Measurements from ENCODE around the gene SLC25A45. TPM values are rescaled to one million over a fixed set of nuclear protein-coding genes. Genes with fewer than 3 reads are reported as not detected.

The SLC25A45 gene
- total RNA-seq, 4 donors from 2014 or later: 4.6 to 11.3 (median 5.9) TPM

- intact Hi-C loops (cut with DNase I): no loop called here
- peaks cover 27 to 30% (median 27%) of the 10 kb centered on the region in 4 donors for H3K4me1 ChIP-seq
- peak within 1 kb of the TSS; percentile 71 to 83 (median 78) for H3K27ac ChIP-seq (replicated peaks in 1 of 4)
- no peak for TF ChIP-seq EP300 (IDR thresholded peaks at IDR 0.05)
- TF ChIP-seq CTCF (IDR thresholded peaks at IDR 0.05): peak in 1 of 3 experiments; percentile 11
- no peak for TF ChIP-seq POLR2A (IDR thresholded peaks at IDR 0.05; ENCODE audit: low read depth)
- peak; percentile 67 to 71 for TF ChIP-seq POLR2AphosphoS5 (IDR thresholded peaks at IDR 0.05)
- H3K27me3 ChIP-seq: peaks cover 0 to 9% (median 0%) of the 10 kb centered on the region in 4 donors
- DNase-seq (ENCODE audit: extremely low spot score): peak; percentile 99
- WGBS: 0% methylated on average over 6 of the region's 79 CpGs
- peaks cover 29 to 33% (median 32%) of the 10 kb centered on the region in 4 donors for H3K36me3 ChIP-seq
- H3K9me3 ChIP-seq: no peaks in the 10 kb centered on the region
- peak within 1 kb of the TSS; percentile 69 to 87 (median 78) for H3K4me3 ChIP-seq
These were observed 28.0 kb downstream of the SLC25A45 start, which contains the start of gene TIGD3 for GRCh38 chr11:65354265-65355012. TIGD3 (plus strand) TSS chr11:65354751; CDS start chr11:65355809, 1,058 bp downstream.

GRCh38 chr11:65353900-65354264 is 28.6 kb downstream of the SLC25A45 start:
- intact Hi-C loops (cut with DNase I): no loop called here
- no peaks in the 10 kb centered on the region for H3K9me3 ChIP-seq
- WGBS: 18% methylated on average over 16 of the region's 16 CpGs
- no peak for TF ChIP-seq POLR2A (IDR thresholded peaks at IDR 0.05; ENCODE audit: low read depth)
- no peak for TF ChIP-seq POLR2AphosphoS5 (IDR thresholded peaks at IDR 0.05)
- no peak for TF ChIP-seq EP300 (IDR thresholded peaks at IDR 0.05)
- H3K27ac ChIP-seq (replicated peaks in 1 of 4): peak overlapping the region; percentile 71 to 83 (median 78)
- no peak for DNase-seq (ENCODE audit: extremely low spot score)
- peaks cover 35 to 39% (median 38%) of the 10 kb centered on the region in 4 donors for H3K36me3 ChIP-seq
- H3K27me3 ChIP-seq: peaks cover 0 to 9% (median 0%) of the 10 kb centered on the region in 4 donors
- H3K4me1 ChIP-seq: peaks cover 27 to 30% (median 27%) of the 10 kb centered on the region in 4 donors
- peak overlapping the region; percentile 69 to 87 (median 78) for H3K4me3 ChIP-seq

DNA sequence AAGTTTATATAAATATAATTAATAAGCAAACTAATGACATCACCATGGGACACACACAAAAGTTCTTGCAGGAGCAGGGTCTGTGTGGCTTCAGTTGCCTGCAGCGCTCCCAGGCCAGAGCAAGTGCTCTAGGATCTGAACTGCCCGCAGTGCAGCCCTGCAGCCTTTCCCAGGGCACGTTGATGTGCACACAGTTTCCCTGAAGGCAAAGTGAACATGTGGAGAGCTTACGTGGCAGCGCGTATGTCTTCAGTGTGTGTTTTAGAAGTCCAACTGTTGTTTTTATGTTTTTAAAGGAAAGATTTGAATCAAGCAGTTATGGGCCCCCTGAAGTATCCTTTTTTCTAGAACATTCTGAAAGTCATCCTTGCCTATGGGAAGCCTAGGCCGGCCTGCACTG is 29.1 kb downstream of the SLC25A45 start:
- intact Hi-C loops (cut with DNase I): no loop called here
- H3K9me3 ChIP-seq: no peaks in the 10 kb centered on the region
- H3K4me3 ChIP-seq: peak overlapping the region in 1 of 4 donors; percentile 87
- peaks cover 40 to 44% (median 43%) of the 10 kb centered on the region in 4 donors for H3K36me3 ChIP-seq
- TF ChIP-seq EP300 (IDR thresholded peaks at IDR 0.05) (no peak), CTCF (IDR thresholded peaks at IDR 0.05) (no peak)
- DNase-seq (ENCODE audit: extremely low spot score): no peak
- H3K4me1 ChIP-seq: peaks cover 27 to 30% (median 27%) of the 10 kb centered on the region in 4 donors
- peaks cover 0 to 9% (median 0%) of the 10 kb centered on the region in 4 donors for H3K27me3 ChIP-seq
- 72% methylated on average over 7 of the region's 7 CpGs for WGBS
- peak overlapping the region; percentile 71 to 83 (median 78) for H3K27ac ChIP-seq (replicated peaks in 1 of 4)

DNA sequence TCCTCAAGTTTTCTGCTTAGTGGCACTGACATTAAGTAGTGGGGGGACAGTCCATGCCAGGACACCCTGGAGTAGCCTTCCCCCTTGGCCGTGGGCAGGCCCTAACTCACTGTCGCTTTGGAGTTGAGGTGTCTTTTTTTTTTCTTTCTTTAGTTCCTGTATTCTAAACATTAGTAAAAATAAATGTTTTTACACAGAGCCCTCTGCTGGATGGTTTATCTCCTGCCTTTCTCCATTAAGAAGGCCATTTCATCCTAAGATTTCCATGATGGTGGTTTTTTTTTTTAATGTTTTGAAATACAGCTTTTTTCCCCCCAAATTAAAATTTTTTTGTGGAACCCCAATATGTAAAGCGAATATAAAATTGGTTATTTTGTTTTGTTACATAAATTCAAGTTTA is 29.7 kb downstream of the SLC25A45 start:
- DNase-seq (ENCODE audit: extremely low spot score): no peak
- TF ChIP-seq POLR2A (IDR thresholded peaks at IDR 0.05; ENCODE audit: low read depth) (no peak), CTCF (IDR thresholded peaks at IDR 0.05) (peak in 2 of 3 experiments; percentile 19 to 36), EP300 (IDR thresholded peaks at IDR 0.05) (no peak), POLR2AphosphoS5 (IDR thresholded peaks at IDR 0.05) (no peak)
- Histone ChIP-seq H3K4me1 (peaks cover 27 to 30% (median 27%) of the 10 kb centered on the region in 4 donors), H3K9me3 (no peaks in the 10 kb centered on the region), H3K27ac (replicated peaks in 1 of 4) (no peak overlapping the region), H3K4me3 (no peak overlapping the region), H3K36me3 (peaks cover 46 to 50% (median 49%) of the 10 kb centered on the region in 4 donors), H3K27me3 (peaks cover 0 to 9% (median 0%) of the 10 kb centered on the region in 4 donors)
- intact Hi-C loops (cut with DNase I): no loop called here
- WGBS: 66% methylated on average over 3 of the region's 3 CpGs

GRCh38 chr11:65351511-65351910 is 30.9 kb downstream of the SLC25A45 start:
- Histone ChIP-seq H3K9me3 (no peaks in the 10 kb centered on the region), H3K4me1 (peaks cover 22 to 30% (median 27%) of the 10 kb centered on the region in 4 donors), H3K4me3 (no peak overlapping the region), H3K36me3 (peaks cover 57 to 63% (median 61%) of the 10 kb centered on the region in 4 donors), H3K27me3 (peaks cover 0 to 4% (median 0%) of the 10 kb centered on the region in 4 donors), H3K27ac (replicated peaks in 1 of 4) (no peak overlapping the region)
- intact Hi-C loops (cut with DNase I): no loop called here
- no peak for TF ChIP-seq POLR2AphosphoS5 (IDR thresholded peaks at IDR 0.05)
- no peak for TF ChIP-seq POLR2A (IDR thresholded peaks at IDR 0.05; ENCODE audit: low read depth)
- TF ChIP-seq CTCF (IDR thresholded peaks at IDR 0.05): no peak
- TF ChIP-seq EP300 (IDR thresholded peaks at IDR 0.05): no peak
- 84% methylated on average over 2 of the region's 2 CpGs for WGBS
- no peak for DNase-seq (ENCODE audit: extremely low spot score)
